HG03135 (cell line): Measurements from ENCODE around the gene CPSF6.
"Not testable (repeated sequence)": the region's sequence is repeated elsewhere in the genome, so short reads cannot be mapped to it uniquely, and the experiment has no call there.

Experiments used
- ATAC-seq: cut with Tn5 transposase; IDR thresholded peaks from one replicate; pipeline ENCODE4 v1.9.1; 2021; ENCODE audit warnings: mild to moderate bottlenecking, moderate library complexity; ENCODE audit not compliant: unreplicated experiment

CPSF6 gene

GRCh38 chr12:69254862-69255261 is 15.5 kb downstream of the CPSF6 start:
- no peak for ATAC-seq

- no peak for ATAC-seq
Observed at GRCh38 chr12:69258655-69259054, 19.3 kb downstream of the CPSF6 start.

- no peak for ATAC-seq
Observed at GRCh38 chr12:69262264-69262974, 23.1 kb downstream of the CPSF6 start.

- no peak for ATAC-seq
Observed at GRCh38 chr12:69265205-69265604, 25.8 kb downstream of the CPSF6 start.

GRCh38 chr12:69265633-69266032 is 26.3 kb downstream of the CPSF6 start:
- not testable (repeated sequence) for ATAC-seq

GRCh38 chr12:69266036-69266635 is 26.8 kb downstream of the CPSF6 start:
- ATAC-seq = no peak

DNA sequence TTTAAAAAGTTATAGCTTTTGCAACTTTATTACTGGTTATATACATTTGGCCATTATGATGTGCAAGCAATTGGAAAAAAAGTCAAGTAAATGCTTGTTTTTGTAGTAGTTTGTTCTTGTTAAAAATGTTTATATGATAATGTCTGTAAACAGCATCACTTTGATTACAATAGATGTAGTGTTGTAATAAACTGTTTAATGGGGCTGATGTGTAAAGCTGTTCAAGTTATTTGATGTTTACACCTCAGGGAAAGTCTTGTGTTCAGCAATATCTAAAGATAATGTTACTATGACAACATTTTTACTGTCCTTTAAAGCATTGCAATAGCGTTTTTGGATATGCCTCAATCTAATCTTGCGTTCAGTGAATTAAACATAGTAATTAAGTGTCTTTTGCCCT is 30.4 kb downstream of the CPSF6 start:
- ATAC-seq = no peak

DNA sequence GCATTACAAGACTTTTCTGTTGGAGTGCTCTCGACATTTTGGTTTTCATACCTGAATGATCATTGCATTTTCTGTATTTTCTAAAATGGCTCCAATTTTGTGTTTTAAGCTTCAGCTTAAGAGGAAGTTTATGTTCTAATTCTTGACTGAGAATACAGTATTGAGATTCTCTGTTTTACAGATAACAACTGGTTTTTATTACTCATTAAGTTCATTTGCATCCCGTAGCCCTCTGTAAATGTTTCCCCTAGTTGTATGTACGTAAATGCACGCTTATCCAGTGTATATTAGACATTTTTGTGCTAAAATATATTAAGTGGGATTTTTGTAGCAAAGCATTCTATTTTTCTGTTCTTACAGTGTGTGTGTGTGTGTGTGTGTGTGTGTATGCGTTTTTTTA is 33.1 kb downstream of the CPSF6 start:
- no peak for ATAC-seq

- no peak for ATAC-seq
Observed at GRCh38 chr12:69274861-69275260, 35.5 kb downstream of the CPSF6 start.

DNA sequence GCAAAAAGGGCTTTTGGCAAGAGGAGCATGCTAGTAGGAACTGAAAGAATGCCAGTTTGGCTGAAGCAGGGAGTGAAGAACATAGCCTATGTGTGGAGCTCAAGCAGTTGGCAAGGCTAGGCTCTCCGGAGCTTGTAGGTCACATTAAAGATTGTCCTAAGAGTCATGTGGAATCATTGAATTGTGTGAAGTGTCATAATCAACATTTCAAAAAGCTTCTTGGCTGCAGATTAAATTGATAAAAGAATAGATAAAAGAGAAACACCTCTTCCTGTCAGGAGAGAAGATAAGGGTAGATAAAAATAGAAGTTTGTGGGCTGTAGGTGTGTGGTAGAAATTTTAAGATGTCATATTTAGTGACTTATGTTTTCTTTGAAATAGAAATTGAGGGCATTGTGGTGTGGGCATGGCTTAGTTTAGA is 36.1 kb downstream of the CPSF6 start:
- ATAC-seq = no peak

- ATAC-seq = no peak
Observed at GRCh38 chr12:69278814-69279782, 39.7 kb downstream of the CPSF6 start.

GRCh38 chr12:69284131-69284530 is 44.8 kb downstream of the CPSF6 start:
- no peak for ATAC-seq

GRCh38 chr12:69287556-69287955 is 48.2 kb downstream of the CPSF6 start:
- no peak for ATAC-seq

DNA sequence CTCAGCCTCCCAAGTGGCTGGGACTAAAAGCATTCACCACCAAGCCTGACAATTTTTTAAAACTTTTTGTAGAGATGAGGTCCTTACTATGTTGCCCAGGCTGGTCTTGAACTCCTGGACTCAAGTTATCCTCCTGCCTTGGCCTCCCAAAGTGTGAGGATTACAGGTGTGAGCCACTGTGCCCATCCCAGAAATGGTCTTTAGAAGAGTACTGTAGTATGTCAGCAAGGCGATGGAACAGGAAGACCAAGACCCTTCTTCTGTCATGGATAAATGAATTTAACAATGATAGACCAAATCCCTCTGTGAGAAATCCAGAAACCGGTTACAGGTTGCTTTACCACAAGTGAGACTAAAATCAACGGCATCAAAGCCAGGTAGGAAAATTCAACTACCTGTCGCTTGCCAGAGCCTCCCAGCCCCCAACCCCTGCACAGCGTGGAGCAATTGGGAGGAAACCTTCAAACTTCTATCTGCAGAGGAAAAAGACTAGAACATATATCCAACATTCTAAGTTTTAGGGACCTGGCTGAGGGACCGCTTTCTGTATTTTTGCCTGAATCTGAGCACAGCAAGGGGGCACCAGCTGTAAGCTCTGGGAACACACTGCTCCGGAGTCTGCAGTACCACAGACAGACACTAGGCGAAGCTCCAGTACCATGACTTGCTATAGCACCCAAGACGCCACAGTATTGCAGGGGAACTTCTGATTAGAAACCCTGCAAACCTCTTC is 51.3 kb downstream of the CPSF6 start:
- peak; percentile 99 for ATAC-seq

DNA sequence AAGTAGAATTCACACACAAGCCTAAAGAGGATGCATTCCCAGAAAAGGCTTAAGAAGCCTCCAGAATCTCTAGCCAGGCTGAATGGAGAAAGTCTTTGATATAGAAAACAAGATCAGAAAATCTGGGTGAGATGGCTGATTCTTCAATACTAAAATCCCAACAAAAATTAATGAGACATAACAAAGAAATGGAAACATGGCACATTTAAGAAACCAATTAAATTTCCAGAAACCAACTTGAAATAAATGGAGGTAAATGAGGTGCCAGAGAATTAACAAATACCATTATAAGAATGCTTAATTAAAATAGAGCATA is 51.9 kb downstream of the CPSF6 start:
- ATAC-seq = no peak

GRCh38 chr12:69298133-69298532 is 58.8 kb downstream of the CPSF6 start:
- ATAC-seq = no peak

DNA sequence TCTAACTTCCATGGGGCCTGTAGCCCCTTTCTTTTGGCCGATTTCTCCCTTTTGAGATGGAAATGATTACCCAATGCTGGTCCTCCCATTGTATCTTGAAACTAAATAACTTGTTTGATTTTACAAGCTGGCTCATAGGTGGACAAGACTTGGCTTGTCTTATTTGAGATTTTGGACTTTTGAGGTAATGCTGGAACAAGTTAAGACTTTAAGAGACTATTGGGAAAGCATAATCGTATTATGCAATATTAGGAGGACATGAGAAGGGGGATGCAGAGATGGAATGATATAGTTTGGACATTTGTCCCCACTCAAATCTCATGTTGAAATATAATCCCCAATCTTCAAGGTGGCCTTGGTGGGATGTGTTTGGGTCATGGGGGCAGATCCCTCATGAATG is 59.6 kb downstream of the CPSF6 start:
- no peak for ATAC-seq

- ATAC-seq = no peak
Observed at GRCh38 chr12:69304284-69304683, 64.9 kb downstream of the CPSF6 start.

DNA sequence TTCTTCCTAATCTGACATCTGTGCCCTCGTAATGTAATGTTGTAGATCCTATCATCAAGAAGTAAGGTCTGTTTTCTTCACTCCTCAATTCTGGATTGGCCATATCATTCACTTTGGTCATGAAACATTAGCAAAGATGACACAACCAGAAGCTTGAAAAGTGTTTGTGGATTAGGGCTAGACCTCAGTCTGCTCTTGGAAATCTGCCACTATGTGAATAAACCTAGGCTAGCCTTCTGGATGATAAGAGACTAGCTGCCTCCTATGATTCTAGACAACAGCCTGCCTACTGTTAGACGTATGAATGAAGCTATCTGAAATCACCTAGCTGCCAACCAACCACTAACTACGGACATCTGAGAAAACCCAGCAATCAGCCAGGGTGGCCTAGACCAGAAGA is 70.1 kb downstream of the CPSF6 start:
- no peak for ATAC-seq

GRCh38 chr12:69313209-69313608 is 73.8 kb downstream of the CPSF6 start:
- no peak for ATAC-seq

GRCh38 chr12:69316784-69317183 is 77.4 kb downstream of the CPSF6 start:
- not testable (repeated sequence) for ATAC-seq
